ENCODE measurements around the gene MCC. TPM values are rescaled to one million over a fixed set of nuclear protein-coding genes. Genes with fewer than 3 reads are reported as not detected.

MCC gene
- total RNA-seq, 1 donor from 2014 or later = 14.0 TPM

GRCh38 chr5:113507601-113508000 lies 19.3 kb upstream of the MCC start:
- Mint-ChIP-seq H3K27me3 (ENCODE audit: unreplicated experiment) (peaks cover 28% of the 10 kb centered on the region), H3K4me3 (ENCODE audit: unreplicated experiment) (no peak overlapping the region), H3K27ac (ENCODE audit: unreplicated experiment) (no peak overlapping the region), H3K36me3 (ENCODE audit: unreplicated experiment) (no peaks in the 10 kb centered on the region), H3K4me1 (ENCODE audit: unreplicated experiment) (peaks cover 1% of the 10 kb centered on the region), H3K9me3 (ENCODE audit: unreplicated experiment) (no peaks in the 10 kb centered on the region)
- no peak for DNase-seq (ENCODE audit: extremely low spot score, unreplicated experiment)
- no peak for TF ChIP-seq CTCF (IDR thresholded peaks at IDR 0.05)

GRCh38 chr5:113505181-113505580 lies 16.9 kb upstream of the MCC start:
- peaks cover 1% of the 10 kb centered on the region for H3K4me1 Mint-ChIP-seq (ENCODE audit: unreplicated experiment)
- peaks cover 20% of the 10 kb centered on the region for H3K9me3 Mint-ChIP-seq (ENCODE audit: unreplicated experiment)
- peaks cover 3% of the 10 kb centered on the region for H3K36me3 Mint-ChIP-seq (ENCODE audit: unreplicated experiment)
- no peak for DNase-seq (ENCODE audit: extremely low spot score, unreplicated experiment)
- H3K4me3 Mint-ChIP-seq (ENCODE audit: unreplicated experiment) = no peak overlapping the region
- H3K27me3 Mint-ChIP-seq (ENCODE audit: unreplicated experiment) = peaks cover 42% of the 10 kb centered on the region
- no peak for TF ChIP-seq CTCF (IDR thresholded peaks at IDR 0.05)
- no peak overlapping the region for H3K27ac Mint-ChIP-seq (ENCODE audit: unreplicated experiment)

- Mint-ChIP-seq H3K4me1 (ENCODE audit: unreplicated experiment) (peaks cover under 1% of the 10 kb centered on the region), H3K27me3 (ENCODE audit: unreplicated experiment) (peaks cover 60% of the 10 kb centered on the region), H3K36me3 (ENCODE audit: unreplicated experiment) (peaks cover 5% of the 10 kb centered on the region), H3K4me3 (ENCODE audit: unreplicated experiment) (no peak overlapping the region), H3K9me3 (ENCODE audit: unreplicated experiment) (peaks cover 28% of the 10 kb centered on the region), H3K27ac (ENCODE audit: unreplicated experiment) (no peak overlapping the region)
- DNase-seq (ENCODE audit: extremely low spot score, unreplicated experiment) = no peak
- TF ChIP-seq CTCF (IDR thresholded peaks at IDR 0.05) = no peak
Observed at GRCh38 chr5:113503146-113503545, 14.9 kb upstream of the MCC start.

GRCh38 chr5:113502073-113502472 lies 13.8 kb upstream of the MCC start:
- Mint-ChIP-seq H3K9me3 (ENCODE audit: unreplicated experiment) (peaks cover 28% of the 10 kb centered on the region), H3K36me3 (ENCODE audit: unreplicated experiment) (peaks cover 5% of the 10 kb centered on the region), H3K27ac (ENCODE audit: unreplicated experiment) (no peak overlapping the region), H3K4me3 (ENCODE audit: unreplicated experiment) (no peak overlapping the region), H3K27me3 (ENCODE audit: unreplicated experiment) (peaks cover 60% of the 10 kb centered on the region), H3K4me1 (ENCODE audit: unreplicated experiment) (no peaks in the 10 kb centered on the region)
- no peak for DNase-seq (ENCODE audit: extremely low spot score, unreplicated experiment)
- TF ChIP-seq CTCF (IDR thresholded peaks at IDR 0.05) = no peak

GRCh38 chr5:113495422-113495841 lies 7.2 kb upstream of the MCC start:
- peaks cover 5% of the 10 kb centered on the region for H3K4me1 Mint-ChIP-seq (ENCODE audit: unreplicated experiment)
- no peak overlapping the region for H3K4me3 Mint-ChIP-seq (ENCODE audit: unreplicated experiment)
- H3K27ac Mint-ChIP-seq (ENCODE audit: unreplicated experiment) = no peak overlapping the region
- H3K9me3 Mint-ChIP-seq (ENCODE audit: unreplicated experiment) = peaks cover 15% of the 10 kb centered on the region
- TF ChIP-seq CTCF (IDR thresholded peaks at IDR 0.05) = no peak
- no peak for DNase-seq (ENCODE audit: extremely low spot score, unreplicated experiment)
- H3K36me3 Mint-ChIP-seq (ENCODE audit: unreplicated experiment) = peaks cover 2% of the 10 kb centered on the region
- H3K27me3 Mint-ChIP-seq (ENCODE audit: unreplicated experiment) = peaks cover 27% of the 10 kb centered on the region

Data from osteocyte (in vitro differentiated cells).